ENCODE measurements around the gene TKT. TPM values are rescaled to one million over a fixed set of nuclear protein-coding genes. Genes with fewer than 3 reads are reported as not detected.

Gene TKT
- total RNA-seq, 1 experiment from 2014 or later = 984 TPM

- no peak for DNase-seq (ENCODE audit: extremely low read depth, low read depth)
Observed at GRCh38 chr3:53242155-53242554, 13.7 kb downstream of the TKT start.

GRCh38 chr3:53240989-53241972 is 14.5 kb downstream of the TKT start:
- no peak for DNase-seq (ENCODE audit: extremely low read depth, low read depth)

DNA sequence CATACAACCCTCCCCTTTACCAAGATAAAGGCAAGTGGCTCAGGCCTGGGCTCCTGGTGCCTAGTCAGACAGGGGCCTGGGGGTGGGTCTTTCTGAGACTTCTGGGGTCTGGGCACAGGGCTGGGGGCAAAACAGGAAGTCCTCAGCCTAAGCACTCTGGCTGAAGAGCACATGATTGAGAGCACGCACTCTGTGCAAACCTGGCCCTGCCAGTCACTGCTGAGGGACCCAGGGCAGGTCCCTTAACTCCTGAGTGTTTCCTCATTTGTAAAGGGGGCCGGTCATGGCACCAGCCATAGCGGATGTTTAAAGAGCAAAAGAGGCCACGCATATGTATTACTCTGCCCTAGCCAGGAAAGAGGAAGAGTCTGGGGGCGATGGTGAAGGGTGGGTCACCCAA is 16.0 kb downstream of the TKT start:
- no peak for DNase-seq (ENCODE audit: extremely low read depth, low read depth)

DNA sequence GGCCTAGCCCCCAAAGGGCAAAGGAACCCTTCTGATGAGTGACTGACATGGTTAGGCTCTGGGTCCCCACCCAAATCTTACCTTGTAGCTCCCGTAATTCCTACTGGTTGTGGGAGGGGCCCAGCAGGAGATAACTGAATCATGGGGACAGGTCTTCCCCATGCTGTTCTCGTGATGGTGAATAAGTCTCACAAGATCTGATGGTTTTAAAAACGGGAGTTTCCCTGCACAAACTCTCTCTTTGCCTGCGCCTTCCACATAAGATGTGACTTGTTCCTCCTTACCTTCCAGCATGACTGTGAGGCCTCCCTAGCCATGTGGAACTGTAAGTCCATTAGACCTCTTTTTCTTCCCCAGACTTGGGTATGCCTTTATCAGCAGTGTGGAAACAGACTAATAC is 16.9 kb downstream of the TKT start:
- DNase-seq (ENCODE audit: extremely low read depth, low read depth) = no peak

- peak; percentile 61 for DNase-seq (ENCODE audit: extremely low read depth, low read depth)
Observed at GRCh38 chr3:53238051-53238850, 17.6 kb downstream of the TKT start.

DNA sequence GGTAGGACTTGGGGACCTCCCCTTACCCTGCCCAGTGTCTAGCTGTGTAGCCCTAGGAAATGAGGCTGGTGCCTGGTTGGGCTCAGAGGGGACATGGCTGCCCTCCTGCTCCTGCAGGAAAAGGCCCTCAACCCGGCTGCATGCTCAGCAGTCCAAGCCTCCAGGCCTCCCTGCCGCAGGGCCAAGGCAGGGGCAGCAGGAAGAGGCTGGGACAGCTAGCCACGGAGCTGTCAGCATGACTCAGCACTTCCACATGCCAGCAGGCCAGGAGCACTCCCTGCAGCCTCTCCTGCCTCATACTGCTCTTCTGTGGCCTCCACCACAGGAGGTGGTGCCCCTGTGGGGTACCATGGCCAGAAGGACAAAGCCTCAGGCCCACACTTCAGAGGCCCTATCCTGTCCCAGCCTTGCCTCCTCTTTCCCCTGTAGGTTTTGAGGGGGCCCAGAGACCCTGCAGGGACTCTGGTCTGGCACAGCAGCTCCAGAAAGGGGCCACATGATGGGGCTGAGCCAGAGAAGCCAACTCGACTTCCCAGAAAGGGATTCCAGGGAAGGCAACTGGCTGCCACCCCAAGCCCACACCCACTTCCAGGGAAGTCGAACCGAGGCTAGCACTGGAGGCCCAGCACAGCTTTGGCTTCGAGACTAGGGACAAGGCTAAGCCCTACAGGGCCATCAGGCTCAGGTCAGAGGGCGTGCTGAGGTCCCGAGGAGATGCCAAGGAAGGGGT is 19.5 kb downstream of the TKT start:
- peak; percentile 83 for DNase-seq (ENCODE audit: extremely low read depth, low read depth)

DNA sequence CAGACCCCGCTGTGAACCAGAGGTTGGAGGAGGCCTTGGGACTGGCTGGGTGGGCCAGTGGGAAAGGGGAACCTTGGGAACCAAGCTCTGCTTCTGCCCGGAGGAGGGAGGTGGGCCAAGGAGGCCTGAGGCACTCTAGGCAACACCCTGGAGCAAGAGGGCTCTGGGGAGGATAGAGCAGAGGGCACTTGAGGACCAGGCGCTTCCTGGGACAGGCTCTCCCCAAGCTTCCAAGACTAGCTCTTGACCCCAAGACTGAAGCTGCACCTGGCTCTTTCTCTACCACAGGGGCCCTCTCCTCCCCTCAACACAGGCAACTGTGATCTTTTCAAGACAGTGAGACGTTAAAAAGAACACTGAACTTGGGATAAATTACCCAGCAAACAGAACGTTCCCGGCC is 20.3 kb downstream of the TKT start:
- DNase-seq (ENCODE audit: extremely low read depth, low read depth) = no peak

GRCh38 chr3:53234841-53235232 is 21.0 kb downstream of the TKT start:
- DNase-seq (ENCODE audit: extremely low read depth, low read depth) = no peak

DNA sequence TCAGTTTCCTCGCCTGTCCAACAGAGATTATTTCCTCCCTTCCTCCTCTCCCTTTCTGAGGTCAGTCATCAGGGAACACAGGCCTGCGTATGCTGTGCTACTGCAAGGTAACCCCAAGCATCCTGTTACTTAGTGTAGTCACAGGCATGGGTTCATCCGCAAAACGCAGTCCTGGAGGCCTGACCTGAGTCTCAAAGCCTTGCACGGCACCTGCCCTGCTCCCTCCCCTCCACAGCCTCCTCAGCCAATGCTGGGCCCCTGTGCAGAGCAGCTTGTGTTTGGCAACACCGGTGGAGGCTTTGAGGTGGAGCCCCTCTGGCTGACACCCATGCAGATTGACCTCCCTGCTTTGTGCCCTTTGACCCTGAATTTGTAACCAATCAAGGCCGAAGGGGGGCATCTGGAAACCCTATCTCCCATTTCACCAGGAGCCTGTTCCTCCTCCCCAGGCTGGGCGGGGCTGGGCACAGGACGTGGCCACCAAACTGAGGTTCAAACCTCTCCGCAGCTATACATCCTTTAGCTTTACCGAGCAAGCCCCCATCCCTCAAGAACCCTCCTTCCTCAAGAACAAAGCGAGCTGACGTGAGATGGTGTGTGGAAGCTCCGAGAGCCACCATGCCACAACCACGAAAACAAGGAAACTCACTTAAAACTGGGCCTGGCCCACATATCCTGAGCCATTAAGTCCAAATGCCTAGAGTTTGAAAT is 21.5 kb downstream of the TKT start:
- DNase-seq (ENCODE audit: extremely low read depth, low read depth) = no peak

GRCh38 chr3:53232641-53233377 is 23.0 kb downstream of the TKT start:
- DNase-seq (ENCODE audit: extremely low read depth, low read depth) = no peak

- DNase-seq (ENCODE audit: extremely low read depth, low read depth) = no peak
Observed at GRCh38 chr3:53231532-53232511, 24.0 kb downstream of the TKT start.

- no peak for DNase-seq (ENCODE audit: extremely low read depth, low read depth)
Observed at GRCh38 chr3:53230789-53231188, 25.0 kb downstream of the TKT start.

- no peak for DNase-seq (ENCODE audit: extremely low read depth, low read depth)
Observed at GRCh38 chr3:53230041-53230621, 25.7 kb downstream of the TKT start.

- no peak for DNase-seq (ENCODE audit: extremely low read depth, low read depth)
Observed at GRCh38 chr3:53229606-53230005, 26.2 kb downstream of the TKT start.

GRCh38 chr3:53229171-53229570 is 26.7 kb downstream of the TKT start:
- DNase-seq (ENCODE audit: extremely low read depth, low read depth) = no peak

- DNase-seq (ENCODE audit: extremely low read depth, low read depth) = no peak
Observed at GRCh38 chr3:53227993-53228885, 27.6 kb downstream of the TKT start.

- DNase-seq (ENCODE audit: extremely low read depth, low read depth) = no peak
Observed at GRCh38 chr3:53226841-53227407, 28.9 kb downstream of the TKT start.
